OCI-M2 (cell line): Measurements from ENCODE around the gene NUP50.

Source experiments
- DNase-seq: peaks from one replicate; lab custom pipeline; 2025; ENCODE audit not compliant: unreplicated experiment; lab: John Stamatoyannopoulos, UW

Gene NUP50

GRCh38 chr22:45208696-45208992 is 44.9 kb downstream of the NUP50 start:
- DNase-seq: no peak

- DNase-seq: no peak
Measured at GRCh38 chr22:45208993-45209838, 45.5 kb downstream of the NUP50 start.

- DNase-seq: no peak
Measured at GRCh38 chr22:45210174-45210573, 46.4 kb downstream of the NUP50 start.

- DNase-seq: no peak
Measured at GRCh38 chr22:45210577-45210976, 46.9 kb downstream of the NUP50 start.

- no peak for DNase-seq
Measured at GRCh38 chr22:45210991-45211390, 47.3 kb downstream of the NUP50 start.

- DNase-seq: no peak
Measured at GRCh38 chr22:45211435-45211834, 47.7 kb downstream of the NUP50 start.

- DNase-seq: no peak
Measured at GRCh38 chr22:45211848-45212247, 48.1 kb downstream of the NUP50 start.

GRCh38 chr22:45212306-45212709 is 48.6 kb downstream of the NUP50 start:
- DNase-seq: no peak

GRCh38 chr22:45212992-45213751 is 49.4 kb downstream of the NUP50 start:
- DNase-seq: no peak

GRCh38 chr22:45216133-45217003 is 52.6 kb downstream of the NUP50 start:
- DNase-seq: no peak

- no peak for DNase-seq
Measured at GRCh38 chr22:45217345-45217744, 53.6 kb downstream of the NUP50 start.

- DNase-seq: no peak
Measured at GRCh38 chr22:45217806-45218205, 54.1 kb downstream of the NUP50 start.

GRCh38 chr22:45218976-45219375 is 55.3 kb downstream of the NUP50 start:
- no peak for DNase-seq

- no peak for DNase-seq
Measured at GRCh38 chr22:45221201-45221600, 57.5 kb downstream of the NUP50 start.

GRCh38 chr22:45223304-45224117 is 59.8 kb downstream of the NUP50 start:
- no peak for DNase-seq

- no peak for DNase-seq
Measured at GRCh38 chr22:45224331-45224730, 60.6 kb downstream of the NUP50 start.

GRCh38 chr22:45224988-45225731 is 61.4 kb downstream of the NUP50 start:
- no peak for DNase-seq

- DNase-seq: no peak
Measured at GRCh38 chr22:45225732-45226502, 62.2 kb downstream of the NUP50 start.

- DNase-seq: no peak
Measured at GRCh38 chr22:45226503-45227186, 62.9 kb downstream of the NUP50 start.
